ENCODE data around the gene IL17RA.
A peak's percentile ranks its signal among the peaks of the same experiment; 100 is the strongest.
"Not testable (repeated sequence)": the region's sequence is repeated elsewhere in the genome, so short reads cannot be mapped to it uniquely, and the experiment has no call there.

The IL17RA gene

DNA sequence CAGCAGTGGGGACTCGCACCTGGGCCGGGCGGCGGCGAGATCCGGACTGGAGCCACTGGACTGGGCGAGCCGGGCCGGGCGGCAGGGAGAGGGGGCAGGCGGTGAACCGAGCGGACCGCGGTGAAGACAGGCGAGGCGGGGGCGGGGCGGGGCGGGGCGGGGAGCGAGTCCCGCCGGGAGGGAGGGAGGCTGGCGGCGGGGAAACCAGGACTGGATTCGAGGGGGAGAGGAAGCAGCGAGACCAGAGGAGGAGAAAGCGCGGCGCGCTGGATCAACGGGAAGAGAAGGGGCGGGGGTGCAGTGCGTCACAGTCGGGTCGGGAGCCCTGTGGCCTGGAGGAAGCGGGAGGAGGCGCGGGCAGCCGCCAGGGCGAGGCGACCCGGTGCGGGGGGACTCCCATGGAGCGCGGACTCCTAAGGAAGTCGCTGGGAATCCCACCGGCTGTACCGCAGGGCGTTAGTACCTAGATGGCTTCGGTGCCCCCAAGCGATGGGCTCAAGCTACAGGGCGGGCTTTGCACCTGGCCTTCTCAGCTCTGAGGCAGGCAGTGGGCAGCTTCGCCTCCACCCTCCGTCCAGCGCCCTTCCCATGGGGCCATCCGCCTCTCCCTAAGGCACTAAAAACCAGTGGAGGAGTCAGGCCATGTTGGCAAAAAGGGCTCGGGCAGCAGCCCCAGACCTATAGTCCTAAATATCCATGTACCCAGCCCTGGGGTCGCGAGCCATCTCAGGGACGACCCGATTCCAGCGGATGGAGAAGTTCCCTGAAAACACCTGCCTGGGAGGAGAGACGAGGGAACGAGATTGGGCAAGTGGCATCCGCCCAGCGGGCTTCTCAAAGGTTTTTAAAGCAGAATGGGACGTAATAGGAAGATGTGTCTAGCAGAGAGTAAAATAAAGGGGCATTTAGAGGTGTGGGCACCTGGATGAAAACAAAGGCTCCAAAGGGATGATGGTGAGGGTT, 36.7 kb downstream of the IL17RA start, which contains the start of gene TMEM121B:
Gene TMEM121B (minus strand): TSS at position 128 of the 963 bp plus-strand sequence. CDS start 233 bp downstream, outside the sequence.
- DNase-seq: peak; percentile 68

DNA sequence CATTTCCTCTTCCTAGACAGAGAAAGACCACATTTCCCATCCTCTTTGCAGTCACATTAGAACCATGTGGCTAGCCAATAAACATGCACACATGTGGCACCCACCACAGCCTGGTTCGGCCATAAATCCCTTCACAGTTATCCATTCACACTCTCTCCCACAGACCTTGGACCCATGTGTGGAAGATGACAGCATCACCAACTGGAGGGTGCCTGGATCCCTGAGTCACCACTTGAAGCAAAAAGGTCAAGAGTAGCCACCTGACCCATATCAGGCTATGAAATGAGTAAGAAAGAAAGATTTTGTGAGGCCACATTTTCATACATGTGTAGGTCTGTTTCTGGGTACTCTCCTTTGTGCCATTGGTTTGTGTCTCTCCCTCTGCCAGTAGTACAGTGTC, 45.4 kb downstream of the IL17RA start:
- DNase-seq: no peak

DNA sequence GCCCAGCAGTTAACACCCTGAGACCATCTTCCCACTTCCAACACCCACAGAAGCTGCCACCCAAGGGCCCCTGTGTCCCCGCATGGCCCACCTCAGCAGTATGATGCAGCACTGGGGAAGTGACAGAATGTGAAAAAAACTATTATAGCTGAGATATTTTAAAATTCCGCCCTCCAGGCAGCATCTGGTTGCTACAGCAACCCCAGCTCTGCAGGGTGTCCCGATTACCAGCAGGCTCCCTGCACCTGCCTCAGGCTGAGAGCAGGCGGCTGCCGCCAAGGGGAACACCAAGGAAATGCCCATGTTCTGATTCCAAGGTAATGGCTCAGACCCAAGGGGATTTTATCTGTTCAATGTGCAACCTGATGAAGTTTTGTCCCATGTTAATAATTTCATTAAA, 46.9 kb downstream of the IL17RA start:
- DNase-seq: no peak

DNA sequence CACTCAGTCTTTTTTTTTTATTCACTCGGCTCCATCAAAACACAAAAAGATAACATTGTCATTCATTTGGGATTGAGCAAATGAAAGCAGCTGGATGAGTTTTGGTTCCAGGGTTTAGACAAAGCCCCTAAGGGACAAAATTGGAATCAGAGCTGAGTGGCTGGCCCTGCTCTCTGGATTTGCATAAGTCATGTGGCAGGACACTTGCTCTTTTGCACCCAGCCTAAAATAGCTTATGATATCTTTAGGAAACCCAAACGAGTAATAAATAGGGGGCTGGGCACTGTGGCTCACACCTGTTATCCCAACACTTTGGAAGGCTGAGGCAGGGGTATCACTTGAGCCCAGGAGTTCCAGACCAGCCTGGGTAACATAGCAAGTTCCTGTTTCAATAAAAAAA, 47.3 kb downstream of the IL17RA start:
- DNase-seq: no peak

DNA sequence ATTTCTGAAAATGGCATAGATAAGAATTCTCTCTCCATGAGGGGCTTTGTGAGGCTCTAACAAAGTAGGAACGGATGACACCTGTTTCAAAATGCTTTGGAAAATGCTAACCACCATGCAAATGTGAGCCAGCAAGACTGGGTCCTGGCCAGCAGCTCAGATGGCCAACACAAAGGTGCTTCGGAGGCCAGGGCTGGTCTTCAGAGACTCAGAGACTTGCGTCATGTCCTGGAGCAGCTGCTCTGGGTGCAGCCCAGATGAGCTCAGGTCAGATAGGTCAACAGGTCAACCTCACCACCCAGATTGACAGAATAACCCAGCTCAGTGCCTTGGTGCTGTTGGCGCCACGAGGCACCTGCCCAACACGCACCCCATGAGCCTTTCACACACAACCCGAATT, 48.3 kb downstream of the IL17RA start:
- no peak for DNase-seq

DNA sequence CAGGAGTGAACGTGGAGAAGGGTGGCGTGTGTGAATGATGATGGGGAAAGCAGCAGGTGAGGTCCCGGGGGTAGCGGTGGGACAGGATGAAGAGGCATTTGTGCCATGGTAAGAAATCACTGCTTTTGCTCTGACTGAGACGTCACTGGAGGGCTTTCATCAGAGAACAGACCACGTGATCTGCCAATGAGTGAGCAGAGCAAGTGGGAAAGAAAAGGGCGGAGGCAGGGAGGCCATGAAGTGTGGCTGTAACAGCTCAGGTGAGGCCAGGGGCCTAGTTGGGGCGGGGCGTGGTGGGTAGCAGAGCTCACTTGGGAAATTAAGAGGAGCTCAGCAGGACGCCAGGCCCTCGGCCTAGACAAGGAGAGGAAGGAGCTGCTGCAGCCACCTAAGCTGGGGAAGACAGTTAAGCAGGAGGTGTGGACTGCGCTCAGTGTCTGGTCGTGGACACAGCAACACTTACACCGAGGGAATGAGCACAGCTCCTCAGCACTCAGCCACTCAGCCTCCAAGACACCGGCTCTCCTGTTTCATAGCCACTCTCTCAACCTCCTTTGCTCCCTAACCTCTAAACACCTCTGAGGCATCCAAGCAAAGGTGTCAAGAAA, 50.5 kb downstream of the IL17RA start:
- DNase-seq: no peak

DNA sequence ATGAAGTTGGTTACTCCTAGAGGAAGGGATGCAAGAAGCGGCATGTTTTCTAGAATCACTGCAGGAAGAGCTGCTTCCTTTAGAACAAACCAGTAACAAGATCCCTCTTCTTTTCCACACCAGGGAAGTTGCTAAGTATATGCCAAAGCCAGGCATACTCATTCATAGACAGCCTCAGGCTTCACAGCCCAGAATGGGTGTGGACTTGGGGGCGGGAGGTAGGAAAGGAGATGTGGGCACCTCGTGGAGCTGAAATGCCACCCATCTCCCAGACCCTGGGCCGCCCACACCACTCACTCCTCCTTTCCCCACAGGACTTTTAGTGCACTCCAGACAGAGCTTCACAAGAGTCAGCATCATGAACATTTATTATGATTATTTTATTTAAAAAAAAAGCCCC, 52.4 kb downstream of the IL17RA start:
- no peak for DNase-seq

DNA sequence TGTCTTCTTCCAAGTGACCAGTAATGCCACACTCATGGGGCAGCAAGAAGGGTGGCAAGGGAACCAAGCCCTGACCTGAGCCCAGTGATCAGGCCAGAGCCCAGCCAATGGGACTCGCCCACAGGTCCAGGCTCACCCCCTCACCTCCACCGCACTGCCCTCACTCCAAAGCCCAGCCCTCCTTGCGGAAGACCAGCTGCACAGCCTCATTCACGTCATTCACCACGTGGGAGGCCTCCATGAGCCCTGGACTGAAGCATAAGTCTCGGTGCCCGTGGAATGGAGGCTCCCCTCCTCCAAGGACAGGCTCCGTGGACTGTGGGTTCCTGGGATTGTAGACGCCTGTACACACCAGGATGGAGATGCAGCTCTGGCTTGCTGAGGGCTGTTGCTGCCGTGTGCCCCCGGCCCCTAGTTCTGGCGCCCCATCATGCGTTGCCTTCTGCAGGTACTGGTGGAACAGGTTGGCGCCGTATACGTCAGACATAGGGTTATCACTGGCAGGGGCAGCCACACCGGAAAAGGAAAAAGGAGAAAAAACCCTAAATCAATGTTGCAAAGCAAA, 53.1 kb downstream of the IL17RA start:
- DNase-seq: no peak

DNA sequence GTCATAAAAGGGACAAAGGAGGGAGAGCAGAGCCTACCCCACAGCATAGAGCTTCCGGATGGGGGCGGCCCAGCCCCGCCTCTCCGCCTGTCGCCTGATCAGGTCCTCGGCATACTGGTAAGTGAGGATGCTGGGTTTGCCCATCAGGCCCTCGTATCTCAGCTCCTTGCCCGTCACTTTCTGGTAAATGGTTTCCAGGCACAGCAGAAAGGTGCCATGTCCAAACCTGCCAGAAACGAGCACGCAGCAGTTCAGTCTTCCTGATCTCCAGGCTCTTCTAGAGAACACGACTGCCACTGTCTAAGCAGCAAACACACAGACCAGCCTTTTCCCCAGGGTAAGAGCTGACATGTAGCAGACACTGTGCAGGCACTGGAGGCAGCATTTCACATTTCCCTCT, 53.7 kb downstream of the IL17RA start:
- DNase-seq: no peak

DNA sequence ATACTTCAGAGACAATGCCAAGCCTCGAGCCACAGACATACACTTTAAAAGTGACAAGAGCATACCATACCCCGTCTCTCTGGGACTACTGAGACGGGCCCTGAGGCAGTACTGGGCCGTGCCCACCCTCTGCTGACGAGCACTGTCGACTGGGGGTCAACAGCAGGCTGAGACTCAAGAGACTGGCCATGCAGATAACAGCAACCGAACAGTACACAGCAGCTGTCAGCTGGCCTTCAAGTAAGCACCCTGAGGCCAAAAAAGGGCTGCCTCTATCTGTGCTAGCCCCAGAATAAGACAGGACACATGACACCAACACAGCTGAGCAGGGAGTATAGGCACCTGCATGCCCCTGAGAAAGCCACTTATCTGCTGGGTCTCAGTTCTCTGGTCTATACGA, 55.2 kb downstream of the IL17RA start:
- DNase-seq: no peak

DNA sequence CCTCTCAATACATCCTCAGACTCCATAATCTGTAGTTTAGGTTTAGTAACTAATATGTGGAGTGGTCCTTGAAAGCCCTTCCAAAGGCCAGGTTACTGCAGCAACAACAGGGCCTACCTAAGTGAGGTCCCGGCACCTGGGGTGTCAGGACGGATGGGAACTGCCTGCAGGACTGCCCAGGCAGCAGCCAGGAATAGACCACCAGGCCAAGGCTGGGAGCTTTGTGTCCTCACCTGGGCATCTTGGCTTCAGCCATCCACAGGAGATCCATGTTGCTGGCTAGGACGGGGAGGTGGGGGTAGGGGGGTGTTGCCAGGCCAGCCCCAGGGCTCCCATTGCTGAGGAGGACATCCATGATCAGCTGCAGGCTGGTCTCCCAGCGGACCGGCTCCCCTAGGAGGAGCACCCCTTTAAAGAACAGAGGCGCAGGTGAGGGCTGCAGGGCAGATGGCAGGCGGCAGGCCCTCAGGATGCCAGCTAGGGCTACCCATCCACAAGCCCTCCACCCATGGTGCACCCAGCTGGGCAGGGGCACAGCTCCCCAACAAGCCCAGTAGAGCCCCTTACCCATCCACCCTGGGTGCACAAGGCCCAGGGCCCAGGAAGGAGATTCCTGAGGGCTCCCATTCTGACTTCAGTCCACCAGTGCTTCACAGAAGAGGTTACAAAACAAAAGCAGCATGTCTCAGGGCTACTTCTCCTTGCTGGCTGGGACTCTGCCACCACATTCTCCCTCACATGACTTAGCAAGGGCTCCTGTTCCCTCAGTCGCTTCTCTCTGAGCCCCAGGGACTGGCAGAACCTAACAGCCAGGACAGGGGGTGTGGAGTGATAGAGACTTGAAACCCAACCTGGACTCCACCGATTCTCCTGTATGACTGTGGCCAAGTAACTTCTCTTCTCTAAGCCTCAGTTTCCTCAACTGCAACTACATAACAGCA, 56.3 kb downstream of the IL17RA start:
- no peak for DNase-seq

DNA sequence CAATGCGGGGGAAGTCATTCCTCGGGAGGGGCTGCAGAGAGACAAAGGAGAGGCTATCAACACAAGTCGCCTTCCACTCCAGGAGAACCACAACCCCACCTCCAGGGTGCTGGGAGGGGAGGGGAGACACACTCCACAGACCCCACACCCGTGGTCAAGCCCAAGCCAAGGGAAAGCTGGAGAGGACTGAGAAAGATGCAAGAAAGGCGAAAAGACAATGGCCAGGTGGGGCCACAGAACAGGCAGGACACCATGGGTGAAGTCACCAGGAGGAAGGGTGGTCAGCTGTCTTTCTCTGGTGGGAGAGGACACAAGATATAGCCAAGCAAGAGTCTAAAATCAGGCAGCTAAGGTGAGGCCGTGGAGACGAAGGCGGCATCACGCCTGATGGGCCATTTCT, 58.3 kb downstream of the IL17RA start:
- no peak for DNase-seq

DNA sequence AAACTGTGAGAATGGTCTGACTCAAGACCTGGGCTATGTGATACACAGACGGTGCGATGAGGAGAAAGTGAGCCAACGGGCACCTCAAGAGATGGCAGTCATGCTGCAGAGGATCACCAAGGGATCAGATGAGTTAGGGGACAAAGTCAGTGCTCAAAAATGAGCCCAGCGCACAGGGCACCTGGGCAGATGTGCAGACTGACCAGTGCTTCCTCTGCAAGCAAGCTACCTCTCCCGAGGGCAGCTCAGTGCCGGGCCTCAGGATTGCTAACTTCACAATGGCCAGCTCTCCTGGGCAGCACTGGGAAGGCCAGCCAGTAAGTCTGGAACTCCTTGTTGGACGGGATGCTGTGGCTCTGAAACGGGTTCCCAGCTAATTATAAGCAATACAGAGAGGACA, 59.0 kb downstream of the IL17RA start:
- no peak for DNase-seq

DNA sequence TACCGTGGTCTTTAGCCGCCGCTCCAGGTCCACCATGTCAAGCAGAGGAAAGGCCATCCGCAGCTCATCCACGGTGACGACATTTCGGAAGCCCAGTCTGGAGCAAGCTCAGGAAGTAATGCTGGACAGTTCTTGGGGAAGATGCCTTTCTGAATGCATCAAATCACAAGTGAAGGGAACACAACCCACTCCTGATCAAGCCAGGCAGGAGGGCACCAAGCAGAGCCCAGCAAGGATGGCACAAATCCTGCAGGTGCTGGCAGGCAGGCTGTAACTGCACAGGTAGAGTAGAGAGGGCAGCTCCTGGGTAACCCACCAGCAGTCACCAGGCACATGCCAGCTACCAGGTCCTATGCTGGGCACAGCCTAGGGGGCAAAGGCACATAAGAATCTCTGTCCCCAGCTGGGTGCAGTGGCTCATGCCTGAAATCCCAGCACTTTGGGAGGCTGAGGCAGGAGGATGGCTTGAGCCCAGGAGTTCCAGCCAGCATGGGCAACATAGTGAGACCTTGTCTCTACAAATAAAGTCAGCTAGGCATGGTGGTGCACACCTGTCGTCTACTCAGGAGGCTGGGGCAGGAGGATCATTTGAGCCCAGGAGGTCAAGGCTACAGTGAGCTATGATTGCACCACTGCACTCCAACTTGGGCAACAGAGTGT, 60.4 kb downstream of the IL17RA start:
- no peak for DNase-seq

DNA sequence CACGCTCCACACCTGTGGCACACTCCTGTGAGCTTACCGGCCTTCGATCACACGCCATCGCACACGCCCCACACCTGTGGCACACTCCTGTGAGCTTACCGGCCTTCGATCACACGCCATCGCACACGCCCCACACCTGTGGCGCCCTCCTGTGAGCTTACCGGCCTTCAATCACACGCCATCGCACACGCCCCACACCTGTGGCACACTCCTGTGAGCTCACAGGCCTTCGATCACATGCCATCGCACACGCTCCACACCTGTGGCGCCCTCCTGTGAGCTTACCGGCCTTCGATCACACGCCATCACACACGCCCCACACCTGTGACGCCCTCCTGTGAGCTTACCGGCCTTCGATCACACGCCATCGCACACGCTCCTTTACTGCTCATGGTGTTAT, 62.7 kb downstream of the IL17RA start:
- DNase-seq: not testable (repeated sequence)

DNA sequence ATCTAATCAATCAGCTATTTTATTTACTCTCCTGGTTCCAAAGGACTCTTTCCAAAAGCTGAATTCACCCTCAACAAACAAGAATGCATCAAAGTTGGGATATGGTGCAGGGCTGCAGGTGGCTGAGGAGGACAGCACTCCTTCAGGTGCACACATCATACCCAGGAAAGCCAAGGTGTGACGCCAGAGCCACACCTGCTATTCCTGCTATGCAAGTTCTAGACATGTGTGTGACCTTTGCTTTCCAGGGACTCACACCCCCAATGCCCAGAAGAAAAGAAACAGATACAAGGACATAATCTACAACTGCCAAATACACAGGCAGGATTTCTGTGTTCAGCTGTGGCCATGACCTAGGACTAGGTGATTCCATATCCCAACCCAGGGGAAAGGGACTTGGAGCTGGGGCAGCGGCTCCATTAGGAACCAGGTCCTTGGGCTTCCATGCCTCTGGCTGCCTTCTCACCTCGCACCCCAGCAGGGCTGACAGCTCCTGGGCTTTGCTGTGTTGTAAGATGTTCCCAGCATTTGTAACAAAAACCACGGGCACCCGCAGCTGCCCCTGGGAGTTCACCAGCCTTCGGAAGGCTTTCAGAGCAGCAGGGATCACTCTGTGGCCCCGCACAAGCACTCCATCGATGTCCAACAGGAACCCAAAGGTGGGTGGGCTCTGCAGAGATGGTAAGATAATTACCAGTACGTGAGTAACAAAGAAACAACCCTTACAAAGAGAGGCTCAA, 64.4 kb downstream of the IL17RA start:
- DNase-seq: no peak

DNA sequence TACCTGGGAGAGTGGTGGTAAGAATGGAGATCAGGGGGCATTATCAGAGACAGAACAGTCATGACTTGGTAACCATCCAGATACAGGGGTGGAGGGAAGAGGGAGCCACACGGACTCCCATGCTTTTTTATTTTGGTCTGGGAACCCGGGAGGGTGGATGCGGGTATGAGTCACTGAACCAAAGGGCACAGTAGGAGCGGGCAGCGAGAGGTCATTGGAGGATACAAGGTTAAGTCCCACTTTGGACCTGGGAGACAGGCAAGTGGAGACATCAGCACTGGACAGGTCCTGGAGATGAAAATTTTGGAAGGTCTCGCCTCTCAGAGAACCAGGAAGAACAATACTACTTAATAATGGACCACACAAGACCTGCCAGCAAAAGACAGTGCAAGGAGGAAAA, 67.5 kb downstream of the IL17RA start:
- no peak for DNase-seq

DNA sequence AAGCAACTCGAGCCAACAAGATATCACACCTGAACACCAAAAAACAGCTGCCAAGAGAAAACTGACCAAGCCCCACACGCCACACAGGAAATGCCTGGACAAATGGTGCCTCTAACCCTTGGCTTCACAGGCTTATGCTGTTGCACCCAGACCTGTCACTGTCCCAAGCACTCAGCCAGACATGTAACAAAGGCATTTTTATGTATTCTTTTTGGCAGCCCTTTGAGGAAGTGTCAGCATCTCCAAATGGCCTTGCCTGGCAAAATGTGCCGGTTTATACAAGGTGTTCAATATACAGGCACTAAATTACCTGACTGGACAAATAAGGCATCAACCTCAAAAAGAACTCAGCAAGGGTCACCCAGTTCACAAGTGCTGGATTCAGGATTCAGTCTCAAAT, 68.2 kb downstream of the IL17RA start:
- DNase-seq: no peak

DNA sequence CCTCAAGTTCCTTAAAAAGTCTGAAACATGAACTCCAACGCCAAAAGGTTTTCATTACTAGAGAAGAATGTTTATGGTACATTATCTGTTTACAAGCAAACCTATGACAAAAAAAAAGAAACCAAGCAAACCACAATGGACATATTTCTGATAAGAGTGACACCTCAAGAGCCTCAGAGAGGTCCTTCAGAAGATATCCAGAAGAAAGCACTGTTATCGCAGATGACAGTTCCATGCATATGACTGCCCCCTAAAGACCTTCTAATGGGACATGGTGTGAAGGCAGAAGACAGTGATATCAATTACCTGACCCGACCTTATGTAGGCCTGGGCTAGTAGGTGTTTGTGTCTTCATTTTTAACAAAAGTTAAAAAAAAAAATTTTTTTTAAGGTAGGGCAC, 71.1 kb downstream of the IL17RA start:
- no peak for DNase-seq

DNA sequence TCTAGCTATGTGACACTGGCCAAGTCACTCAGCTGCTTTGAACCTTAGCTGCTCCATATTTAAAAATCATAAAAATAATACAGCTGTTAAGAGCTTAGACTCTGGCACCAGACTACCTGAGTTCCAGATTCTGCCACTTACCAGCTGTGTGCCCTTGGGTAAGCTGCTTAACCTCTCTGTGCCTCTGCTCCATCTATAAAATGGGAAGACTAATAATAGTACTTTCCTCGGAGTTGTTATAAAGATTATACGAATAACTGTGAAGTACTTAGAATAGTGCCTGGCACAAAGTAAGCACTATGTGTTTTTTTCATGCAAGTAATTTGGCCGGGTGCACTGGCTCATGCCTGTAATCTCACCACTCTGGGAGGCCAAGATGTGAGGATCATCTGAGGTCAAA, 72.9 kb downstream of the IL17RA start:
- DNase-seq: no peak

DNA sequence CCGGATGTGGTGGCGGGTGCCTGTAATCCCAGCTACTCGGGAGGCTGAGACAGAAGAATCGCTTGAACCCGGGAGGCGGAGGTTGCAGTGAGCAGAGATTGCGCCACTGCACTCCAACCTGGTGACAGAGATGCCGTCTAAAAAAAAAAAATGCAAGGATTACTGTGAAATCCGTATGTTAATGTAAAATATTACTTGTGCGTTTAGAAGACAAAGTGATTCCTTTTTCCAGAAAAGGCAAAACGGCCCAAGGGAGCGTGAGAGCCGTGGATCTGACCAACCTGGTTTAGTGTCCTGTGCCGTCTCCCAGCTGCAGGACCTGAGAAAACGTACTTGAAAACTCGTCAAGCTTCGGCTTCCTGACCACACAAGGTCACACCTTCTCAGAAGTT, 73.4 kb downstream of the IL17RA start:
- no peak for DNase-seq

Measured in NCI-H1694 treated with DMSO at 0.1 percent for 48 hours (cell line).